NT2/D1 (cell line): ENCODE data around the gene GTF3C5.

Experiments
- DNase-seq: peaks from one replicate; pipeline ENCODE4 v3.0.0-alpha.2; 2011; ENCODE audit warnings: low read depth, low spot score
- H3K27me3 ChIP-seq: 2 replicates; pipeline ENCODE4 v1.6.0; 2011; ENCODE audit warnings: mild to moderate bottlenecking; ENCODE audit not compliant: insufficient read length, insufficient read depth
- H3K36me3 ChIP-seq: 2 replicates; pipeline ENCODE4 v1.6.1; 2011; ENCODE audit warnings: mild to moderate bottlenecking, low read length, mixed read lengths; ENCODE audit not compliant: insufficient read depth, insufficient read length
- H3K4me1 ChIP-seq: 2 replicates; pipeline ENCODE4 v1.5.1; 2011; ENCODE audit not compliant: insufficient read depth, insufficient read length
- H3K4me3 ChIP-seq: 2 replicates; pipeline ENCODE4 v1.5.1; 2011; ENCODE audit warnings: low read depth; ENCODE audit not compliant: insufficient read length
- H3K9ac ChIP-seq: 2 replicates; pipeline ENCODE4 v1.6.0; 2011; ENCODE audit warnings: low read depth; ENCODE audit not compliant: insufficient read length
- H3K9me3 ChIP-seq: 2 replicates; pipeline ENCODE4 v1.5.1; 2011; ENCODE audit warnings: mild to moderate bottlenecking, low read length; ENCODE audit not compliant: insufficient read depth
- SUZ12 ChIP-seq: IDR thresholded peaks from 2 replicates; pipeline ENCODE4 v1.6.1; 2011; ENCODE audit not compliant: insufficient read length, insufficient read depth; ENCODE audit errors: extremely low read depth
- YY1 ChIP-seq: IDR thresholded peaks from 2 replicates; pipeline ENCODE4 v1.6.1; 2011; ENCODE audit not compliant: insufficient read length, insufficient read depth
- ZNF274 ChIP-seq: IDR thresholded peaks from 2 replicates; pipeline ENCODE4 v1.6.1; 2011; ENCODE audit warnings: mild to moderate bottlenecking, low read depth, low read length

Gene GTF3C5

DNA sequence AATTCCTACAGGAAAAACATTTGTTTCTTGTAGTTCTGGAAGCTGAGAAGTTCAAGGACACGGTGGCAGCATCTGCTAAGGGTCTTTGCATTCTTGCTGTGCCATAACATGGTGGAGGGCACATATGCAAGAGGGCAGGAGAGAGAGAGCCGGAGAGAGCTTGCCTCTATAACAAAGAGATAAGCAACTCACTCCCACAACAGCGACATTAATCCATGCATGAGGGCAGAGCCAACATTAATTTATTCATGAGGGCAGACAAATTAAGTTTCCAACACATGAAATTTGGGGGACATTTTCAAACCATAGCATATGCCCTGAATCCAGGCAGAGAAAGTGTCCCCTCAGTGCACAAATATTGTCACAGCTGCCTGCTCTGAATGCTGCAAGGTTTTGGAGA is 4.4 kb upstream of the GTF3C5 start:
- TF ChIP-seq YY1 (no peak), ZNF274 (no peak), SUZ12 (no peak)
- no peak overlapping the region for H3K9ac ChIP-seq
- DNase-seq = no peak
- H3K9me3 ChIP-seq = peaks cover 1% of the 10 kb centered on the region
- peaks cover 4% of the 10 kb centered on the region for H3K27me3 ChIP-seq
- peaks cover 3% of the 10 kb centered on the region for H3K4me1 ChIP-seq
- H3K4me3 ChIP-seq = no peak overlapping the region
- H3K36me3 ChIP-seq = no peaks in the 10 kb centered on the region

DNA sequence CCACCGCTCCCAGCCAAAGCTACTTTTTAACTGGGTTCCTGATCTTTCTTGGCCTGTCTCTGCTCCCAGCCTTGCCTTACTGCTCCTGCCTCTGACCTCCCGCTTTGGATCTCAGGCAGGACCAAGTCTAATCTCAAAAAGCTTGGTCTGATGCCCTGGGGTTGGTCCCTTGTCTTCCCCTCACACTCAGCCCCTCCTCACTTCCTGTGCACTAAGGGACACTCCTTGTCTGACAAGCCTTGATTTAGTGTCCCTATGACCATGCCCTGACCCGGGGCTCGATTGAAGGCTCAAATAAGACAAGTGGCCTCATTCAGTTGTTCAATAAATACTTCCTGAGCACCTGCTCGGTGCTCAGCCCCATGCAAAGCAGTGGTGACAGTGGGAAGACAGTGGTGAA is 3.7 kb upstream of the GTF3C5 start:
- Histone ChIP-seq H3K27me3 (peaks cover 4% of the 10 kb centered on the region), H3K9me3 (peaks cover 9% of the 10 kb centered on the region), H3K4me3 (no peak overlapping the region), H3K4me1 (peaks cover 3% of the 10 kb centered on the region), H3K9ac (no peak overlapping the region), H3K36me3 (peaks cover 2% of the 10 kb centered on the region)
- DNase-seq = no peak
- TF ChIP-seq SUZ12 (no peak), YY1 (no peak), ZNF274 (no peak)

DNA sequence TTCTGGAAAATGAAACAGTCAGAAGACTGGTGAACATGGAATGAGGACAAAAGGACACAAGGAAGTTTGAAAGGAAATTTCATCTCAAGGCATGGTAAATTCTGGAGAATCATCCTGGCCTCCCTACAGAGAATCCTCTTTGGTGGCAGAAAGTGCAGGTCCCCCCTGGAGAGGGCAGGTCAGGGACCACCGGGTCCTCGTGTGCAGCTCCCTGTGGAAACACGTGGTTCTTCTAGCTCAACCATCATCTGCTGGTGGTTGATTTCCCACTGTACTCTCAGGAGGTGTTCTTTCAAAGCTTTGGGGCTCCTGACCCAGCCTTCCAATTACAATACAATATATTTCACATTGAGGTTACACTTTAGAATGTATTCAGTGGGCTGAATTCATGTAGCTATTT is 2.6 kb upstream of the GTF3C5 start:
- Histone ChIP-seq H3K4me3 (no peak overlapping the region), H3K36me3 (peaks cover 13% of the 10 kb centered on the region), H3K4me1 (peaks cover 3% of the 10 kb centered on the region), H3K9ac (no peak overlapping the region), H3K27me3 (peaks cover 4% of the 10 kb centered on the region), H3K9me3 (peaks cover 19% of the 10 kb centered on the region)
- DNase-seq = no peak
- TF ChIP-seq YY1 (no peak), SUZ12 (no peak), ZNF274 (no peak)

DNA sequence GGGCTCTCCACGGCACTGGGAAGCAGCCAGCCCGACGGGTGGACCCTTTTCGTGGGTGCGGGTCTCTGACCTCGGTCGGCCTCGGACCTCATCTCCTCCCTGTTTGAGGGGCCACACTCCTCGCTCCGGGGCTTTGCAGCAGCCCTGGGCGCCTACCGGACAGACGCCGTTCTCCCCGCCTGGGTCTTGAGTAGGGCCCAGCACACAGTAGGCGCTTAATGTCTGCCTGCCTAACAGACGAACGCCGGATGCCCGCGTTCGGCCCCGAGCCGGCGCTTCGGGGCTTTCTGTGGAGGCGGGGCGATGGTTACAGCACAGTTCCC is 842 bp upstream of the GTF3C5 start:
- TF ChIP-seq SUZ12 = no peak
- TF ChIP-seq YY1 = no peak
- no peak for TF ChIP-seq ZNF274
- Histone ChIP-seq H3K36me3 (peaks cover 26% of the 10 kb centered on the region), H3K9ac (peak overlapping the region; percentile 96), H3K4me1 (peaks cover 3% of the 10 kb centered on the region), H3K9me3 (peaks cover 26% of the 10 kb centered on the region), H3K4me3 (peak overlapping the region; percentile 96), H3K27me3 (peaks cover 4% of the 10 kb centered on the region)
- no peak for DNase-seq

DNA sequence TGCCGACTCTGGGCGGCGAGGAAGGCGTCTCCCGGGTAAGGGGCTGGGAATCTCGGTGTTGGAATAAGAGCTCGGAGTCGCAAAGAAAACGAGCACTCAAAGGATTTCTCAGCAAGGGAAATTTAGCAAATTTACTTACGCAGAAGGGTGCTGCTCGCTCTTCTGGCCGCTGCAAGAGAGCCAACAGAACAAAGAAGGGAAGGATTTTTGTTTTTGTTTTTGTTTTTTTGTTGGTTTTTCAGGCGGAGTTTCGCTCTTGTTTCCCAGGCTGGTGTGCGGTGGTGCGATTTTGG is 279 bp downstream of the GTF3C5 start:
- Histone ChIP-seq H3K4me3 (peak overlapping the region; percentile 96), H3K4me1 (peaks cover 3% of the 10 kb centered on the region), H3K36me3 (peaks cover 36% of the 10 kb centered on the region), H3K9me3 (peaks cover 26% of the 10 kb centered on the region), H3K27me3 (peaks cover 3% of the 10 kb centered on the region), H3K9ac (peak overlapping the region; percentile 98)
- no peak for DNase-seq
- no peak for TF ChIP-seq ZNF274
- TF ChIP-seq SUZ12 = no peak
- TF ChIP-seq YY1 = no peak

DNA sequence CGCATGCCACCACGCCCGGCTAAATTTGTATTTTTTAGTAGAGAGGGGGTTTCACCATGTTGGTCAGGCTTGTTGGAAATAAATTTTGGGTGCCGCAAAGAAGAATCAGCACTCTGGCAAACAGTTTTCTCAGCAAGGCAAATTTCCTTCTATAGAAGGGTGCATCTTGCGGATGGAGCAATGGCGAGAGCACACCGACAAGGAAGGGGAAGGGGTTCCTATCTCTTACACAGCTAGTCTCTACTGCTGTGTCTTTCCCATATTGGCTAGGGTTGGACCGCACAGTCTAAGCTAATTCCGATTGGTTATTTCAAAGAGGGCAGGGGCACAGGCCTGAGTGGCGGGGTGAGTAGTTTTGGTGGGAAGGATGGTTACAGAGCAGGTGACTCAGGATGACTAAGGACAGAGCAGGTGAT is 707 bp downstream of the GTF3C5 start:
- TF ChIP-seq YY1 (no peak), SUZ12 (no peak), ZNF274 (no peak)
- peaks cover 26% of the 10 kb centered on the region for H3K9me3 ChIP-seq
- H3K9ac ChIP-seq = peak overlapping the region; percentile 98
- no peaks in the 10 kb centered on the region for H3K27me3 ChIP-seq
- peaks cover 3% of the 10 kb centered on the region for H3K4me1 ChIP-seq
- H3K36me3 ChIP-seq = peaks cover 40% of the 10 kb centered on the region
- peak overlapping the region; percentile 96 for H3K4me3 ChIP-seq
- no peak for DNase-seq

DNA sequence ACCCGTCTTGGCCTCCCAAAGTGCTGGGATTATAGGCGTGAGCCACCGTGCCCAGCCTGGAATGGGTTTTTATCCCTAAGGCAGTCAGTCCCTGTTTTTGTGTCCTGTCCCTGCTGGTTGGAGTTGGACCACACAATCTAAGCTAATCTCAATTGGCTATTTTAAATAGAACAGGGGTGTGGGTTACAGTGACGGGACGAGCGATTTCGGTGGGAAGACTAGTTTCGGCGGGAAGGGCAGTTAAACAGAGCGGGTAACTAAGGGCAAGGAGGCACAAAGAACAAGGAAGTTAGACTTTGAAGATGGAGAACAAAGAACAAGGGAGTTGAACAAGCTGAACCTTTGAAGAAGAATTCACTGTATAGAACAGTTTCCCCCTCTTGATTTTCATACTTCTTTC is 1.4 kb downstream of the GTF3C5 start:
- H3K9me3 ChIP-seq = peaks cover 26% of the 10 kb centered on the region
- DNase-seq = no peak
- H3K36me3 ChIP-seq = peaks cover 46% of the 10 kb centered on the region
- H3K4me3 ChIP-seq = peak overlapping the region; percentile 96
- TF ChIP-seq ZNF274 = no peak
- TF ChIP-seq YY1 = no peak
- no peak for TF ChIP-seq SUZ12
- peaks cover 3% of the 10 kb centered on the region for H3K4me1 ChIP-seq
- no peak overlapping the region for H3K9ac ChIP-seq
- H3K27me3 ChIP-seq = no peaks in the 10 kb centered on the region

DNA sequence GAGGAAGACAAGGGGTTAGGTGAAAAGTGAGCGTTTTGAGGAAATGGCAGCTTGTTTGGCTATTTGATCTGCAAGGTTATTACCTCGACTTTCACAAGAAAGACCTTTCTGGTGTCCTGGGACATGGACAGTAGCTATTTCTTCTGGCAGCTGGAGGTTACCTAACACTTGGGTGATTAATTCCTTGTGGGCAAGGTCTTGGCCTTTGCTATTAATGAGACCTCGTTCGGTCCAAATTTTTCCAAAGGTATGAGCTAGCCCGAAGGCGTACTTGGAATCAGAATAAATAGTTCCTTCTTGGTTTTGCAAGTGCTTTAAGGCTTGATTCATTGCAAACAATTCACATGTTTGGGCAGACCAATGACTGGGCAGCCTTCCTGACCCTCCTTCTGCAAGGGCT is 4.9 kb downstream of the GTF3C5 start:
- H3K36me3 ChIP-seq = peaks cover 66% of the 10 kb centered on the region
- peaks cover 26% of the 10 kb centered on the region for H3K9me3 ChIP-seq
- H3K4me1 ChIP-seq = no peaks in the 10 kb centered on the region
- H3K9ac ChIP-seq = no peak overlapping the region
- TF ChIP-seq ZNF274 = no peak
- no peak for TF ChIP-seq SUZ12
- TF ChIP-seq YY1 = no peak
- no peak for DNase-seq
- H3K4me3 ChIP-seq = no peak overlapping the region
- H3K27me3 ChIP-seq = no peaks in the 10 kb centered on the region
